IMR-90 (cell line): ENCODE data around the gene PM20D1.

Experiments
- CEBPB ChIP-seq: IDR thresholded peaks from 2 replicates; pipeline ENCODE4 v1.6.1; 2012; ENCODE audit warnings: low read depth, low read length, improper control_type of control experiment
- MAFK ChIP-seq: IDR thresholded peaks from 2 replicates; pipeline ENCODE4 v1.6.1; 2012; ENCODE audit warnings: low read depth, low read length, improper control_type of control experiment
- MAZ ChIP-seq: IDR thresholded peaks from 2 replicates; pipeline ENCODE4 v1.6.1; 2012; ENCODE audit warnings: low read depth, mild to moderate bottlenecking, low read length, improper control_type of control experiment, moderate library complexity, borderline replicate concordance
- NFE2L2 ChIP-seq: fragments of 150-350 bp; IDR thresholded peaks from 2 replicates; pipeline ENCODE4 v1.6.1; 2016; ENCODE audit warnings: low read depth, mild to moderate bottlenecking, low read length
- POLR2A ChIP-seq: IDR thresholded peaks from 2 replicates; pipeline ENCODE4 v1.6.1; 2012; ENCODE audit warnings: mild to moderate bottlenecking, low read depth, low read length
- TF ChIP-seq, protein P1 (sequence below): conservative IDR thresholded peaks from 2 replicates; pipeline ENCODE4 v1.5.1; 2012; ENCODE audit warnings: mild to moderate bottlenecking, low read depth, low read length, improper control_type of control experiment
- TF ChIP-seq, protein P2 (sequence below): fragments of 150-350 bp; IDR thresholded peaks from 2 replicates; pipeline ENCODE4 v1.6.1; 2017; ENCODE audit warnings: mild to moderate bottlenecking, antibody characterized with exemption, low read length, low read depth

DNA sequence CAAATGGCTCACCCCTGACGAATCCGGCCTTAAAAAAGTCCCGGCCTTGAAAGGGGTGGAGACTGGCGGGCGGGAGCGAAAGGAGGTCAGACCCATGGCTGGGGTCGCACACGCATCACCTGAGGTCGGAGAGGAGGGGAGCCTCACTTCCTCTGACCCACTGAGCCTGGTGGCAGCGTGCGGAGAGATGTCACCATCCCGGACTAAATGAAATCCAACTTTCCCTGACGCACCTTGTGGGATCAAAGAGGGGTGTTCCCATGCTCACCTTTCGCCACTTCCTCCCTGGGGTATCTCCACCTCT lies 36.2 kb downstream of the PM20D1 start:
- TF ChIP-seq, protein P1, sequence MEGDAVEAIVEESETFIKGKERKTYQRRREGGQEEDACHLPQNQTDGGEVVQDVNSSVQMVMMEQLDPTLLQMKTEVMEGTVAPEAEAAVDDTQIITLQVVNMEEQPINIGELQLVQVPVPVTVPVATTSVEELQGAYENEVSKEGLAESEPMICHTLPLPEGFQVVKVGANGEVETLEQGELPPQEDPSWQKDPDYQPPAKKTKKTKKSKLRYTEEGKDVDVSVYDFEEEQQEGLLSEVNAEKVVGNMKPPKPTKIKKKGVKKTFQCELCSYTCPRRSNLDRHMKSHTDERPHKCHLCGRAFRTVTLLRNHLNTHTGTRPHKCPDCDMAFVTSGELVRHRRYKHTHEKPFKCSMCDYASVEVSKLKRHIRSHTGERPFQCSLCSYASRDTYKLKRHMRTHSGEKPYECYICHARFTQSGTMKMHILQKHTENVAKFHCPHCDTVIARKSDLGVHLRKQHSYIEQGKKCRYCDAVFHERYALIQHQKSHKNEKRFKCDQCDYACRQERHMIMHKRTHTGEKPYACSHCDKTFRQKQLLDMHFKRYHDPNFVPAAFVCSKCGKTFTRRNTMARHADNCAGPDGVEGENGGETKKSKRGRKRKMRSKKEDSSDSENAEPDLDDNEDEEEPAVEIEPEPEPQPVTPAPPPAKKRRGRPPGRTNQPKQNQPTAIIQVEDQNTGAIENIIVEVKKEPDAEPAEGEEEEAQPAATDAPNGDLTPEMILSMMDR: no peak
- TF ChIP-seq, protein P2, sequence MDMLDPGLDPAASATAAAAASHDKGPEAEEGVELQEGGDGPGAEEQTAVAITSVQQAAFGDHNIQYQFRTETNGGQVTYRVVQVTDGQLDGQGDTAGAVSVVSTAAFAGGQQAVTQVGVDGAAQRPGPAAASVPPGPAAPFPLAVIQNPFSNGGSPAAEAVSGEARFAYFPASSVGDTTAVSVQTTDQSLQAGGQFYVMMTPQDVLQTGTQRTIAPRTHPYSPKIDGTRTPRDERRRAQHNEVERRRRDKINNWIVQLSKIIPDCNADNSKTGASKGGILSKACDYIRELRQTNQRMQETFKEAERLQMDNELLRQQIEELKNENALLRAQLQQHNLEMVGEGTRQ: no peak
- TF ChIP-seq POLR2A: no peak
- no peak for TF ChIP-seq MAZ
- no peak for TF ChIP-seq MAFK
- TF ChIP-seq CEBPB: no peak
- no peak for TF ChIP-seq NFE2L2
